Stomach (tissue), 4 donors: ENCODE measurements around the gene OPCML.

ENCODE experiments used
- POLR2A ChIP-seq, 4 donors: fragments of 450-650 bp; IDR thresholded peaks; one replicate each; pipeline ENCODE4 v1.6.1; 2016; ENCODE audit warnings: antibody characterized with exemption in 4 of 4, control low read depth in 2 of 4, mild to moderate bottlenecking in 1 of 4, moderate library complexity in 1 of 4
- POLR2AphosphoS5 ChIP-seq, 3 donors: sonication (generic); formaldehyde crosslinking; IDR thresholded peaks; one replicate each; pipeline ENCODE4 v1.6.1; 2016; ENCODE audit warnings: antibody characterized with exemption in 3 of 3
- TF ChIP-seq, protein P1 (sequence below), 7 experiments: fragments of 450-650 bp in 4 of 7; fragments of 200-600 bp in 3 of 7; sonication (generic) in 3 of 7; IDR thresholded peaks; one replicate each; pipeline ENCODE4 v1.5.1; 2016 to 2019; ENCODE audit warnings: antibody characterized with exemption in 7 of 7, control low read depth in 2 of 7, mild to moderate bottlenecking in 1 of 7

DNA sequence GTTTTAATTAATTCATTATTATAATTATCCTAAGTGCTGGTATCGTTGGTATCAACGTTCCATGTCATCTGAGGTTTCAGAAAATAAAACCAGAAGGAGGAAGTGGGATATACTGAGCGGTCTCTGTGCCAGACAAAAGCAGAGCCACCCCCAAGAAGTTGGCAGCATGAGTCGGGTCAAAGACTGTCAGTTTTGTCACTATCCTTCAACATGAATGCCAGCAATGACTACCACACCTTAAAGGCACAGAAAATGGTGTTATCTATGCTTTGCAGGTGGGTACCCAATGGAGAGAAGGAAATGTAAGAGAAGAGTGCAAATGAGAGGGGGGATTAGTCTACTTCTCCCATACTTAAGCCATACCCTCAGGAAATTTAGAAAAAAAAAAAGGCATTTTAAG, 408.5 kb downstream of the OPCML start:
- TF ChIP-seq POLR2AphosphoS5 (IDR thresholded peaks at IDR 0.05): no peak
- TF ChIP-seq, protein P1, sequence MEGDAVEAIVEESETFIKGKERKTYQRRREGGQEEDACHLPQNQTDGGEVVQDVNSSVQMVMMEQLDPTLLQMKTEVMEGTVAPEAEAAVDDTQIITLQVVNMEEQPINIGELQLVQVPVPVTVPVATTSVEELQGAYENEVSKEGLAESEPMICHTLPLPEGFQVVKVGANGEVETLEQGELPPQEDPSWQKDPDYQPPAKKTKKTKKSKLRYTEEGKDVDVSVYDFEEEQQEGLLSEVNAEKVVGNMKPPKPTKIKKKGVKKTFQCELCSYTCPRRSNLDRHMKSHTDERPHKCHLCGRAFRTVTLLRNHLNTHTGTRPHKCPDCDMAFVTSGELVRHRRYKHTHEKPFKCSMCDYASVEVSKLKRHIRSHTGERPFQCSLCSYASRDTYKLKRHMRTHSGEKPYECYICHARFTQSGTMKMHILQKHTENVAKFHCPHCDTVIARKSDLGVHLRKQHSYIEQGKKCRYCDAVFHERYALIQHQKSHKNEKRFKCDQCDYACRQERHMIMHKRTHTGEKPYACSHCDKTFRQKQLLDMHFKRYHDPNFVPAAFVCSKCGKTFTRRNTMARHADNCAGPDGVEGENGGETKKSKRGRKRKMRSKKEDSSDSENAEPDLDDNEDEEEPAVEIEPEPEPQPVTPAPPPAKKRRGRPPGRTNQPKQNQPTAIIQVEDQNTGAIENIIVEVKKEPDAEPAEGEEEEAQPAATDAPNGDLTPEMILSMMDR (IDR thresholded peaks at IDR 0.05): no peak
- TF ChIP-seq POLR2A (IDR thresholded peaks at IDR 0.05): no peak
